Fibroblast of lung (primary cell): ENCODE results near the gene CAAP1. TPM values are rescaled to one million over a fixed set of nuclear protein-coding genes. Genes with fewer than 3 reads are reported as not detected.
A peak's percentile ranks its signal among the peaks of the same experiment; 100 is the strongest.

Experiments used
- DNase-seq, 2 donors: peaks; one replicate each; pipeline versions ENCODE4 v3.0.0 to v3.0.0-alpha.2; 2010; ENCODE audit warnings: low read depth in 2 of 2
- H2AFZ ChIP-seq: 2 replicates; pipeline ENCODE4 v1.5.1; 2012; ENCODE audit warnings: low read length, control low read depth, inconsistent platforms
- H3K27ac ChIP-seq: 2 replicates; pipeline ENCODE4 v1.5.1; 2011; ENCODE audit warnings: low read length, control low read depth; ENCODE audit not compliant: insufficient read depth
- H3K27me3 ChIP-seq: 2 replicates; pipeline ENCODE4 v1.5.1; 2011; ENCODE audit warnings: mild to moderate bottlenecking, low read length; ENCODE audit not compliant: control insufficient read depth, insufficient read depth
- H3K36me3 ChIP-seq: 2 replicates; pipeline ENCODE4 v1.5.1; 2011; ENCODE audit warnings: low read length; ENCODE audit not compliant: control insufficient read depth, insufficient read depth
- H3K4me1 ChIP-seq: 2 replicates; pipeline ENCODE4 v1.5.1; 2011; ENCODE audit warnings: low read length; ENCODE audit not compliant: control insufficient read depth, insufficient read depth; ENCODE audit errors: extremely low read depth
- H3K4me2 ChIP-seq: 2 replicates; pipeline ENCODE4 v1.5.1; 2011; ENCODE audit warnings: low read length, control low read depth; ENCODE audit not compliant: insufficient read depth; ENCODE audit errors: extremely low read depth
- H3K4me3 ChIP-seq, 4 experiments: fragments of 200-600 bp in 1 of 4; sonication (generic) in 1 of 4; replicated peaks in 1 of 4; 2 replicates each; pipeline ENCODE4 v1.5.1; 2011 to 2016; ENCODE audit warnings: low read length in 4 of 4, low read depth in 3 of 4, mild to moderate bottlenecking in 3 of 4, control low read depth in 2 of 4, inconsistent platforms in 1 of 4, mixed read lengths in 1 of 4; ENCODE audit not compliant: insufficient read depth in 1 of 4; ENCODE audit errors: control extremely low read depth in 1 of 4
- H3K79me2 ChIP-seq: 2 replicates; pipeline ENCODE4 v1.5.1; 2012; ENCODE audit warnings: mild to moderate bottlenecking, low read length, inconsistent platforms; ENCODE audit not compliant: control insufficient read depth, insufficient read depth
- H3K9ac ChIP-seq: 2 replicates; pipeline ENCODE4 v1.5.1; 2011; ENCODE audit warnings: mild to moderate bottlenecking, low read length, control low read depth; ENCODE audit not compliant: insufficient read depth
- H3K9me3 ChIP-seq: 2 replicates; pipeline ENCODE4 v1.5.1; 2012; ENCODE audit warnings: low read depth, low read length; ENCODE audit not compliant: control insufficient read depth, insufficient read depth
- H4K20me1 ChIP-seq: 2 replicates; pipeline ENCODE4 v1.5.1; 2011; ENCODE audit warnings: low read length; ENCODE audit not compliant: control insufficient read depth, insufficient read depth; ENCODE audit errors: extremely low read depth
- EZH2 ChIP-seq: IDR thresholded peaks from 2 replicates; pipeline ENCODE4 v1.5.1; 2012; ENCODE audit warnings: low read length, control low read depth, mild to moderate bottlenecking; ENCODE audit errors: missing control alignments
- polyA plus RNA-seq, 2 donors: library from polyadenylated mRNA; depleted of rRNA in 1 of 2; stranded (reverse) in 1 of 2; unstranded in 1 of 2; fragments of >200 nt; gene quantifications; 2 replicates each; pipeline ENCODE4 v1.2.1, GENCODE V29; 2011 to 2012; ENCODE audit warnings: missing spikeins in 1 of 2
- total RNA-seq: library from RNA; depleted of rRNA; stranded (reverse); fragments of >200 nt; gene quantifications from 2 replicates; pipeline ENCODE4 v1.2.1, GENCODE V29; 2014
- TF ChIP-seq, protein P1 (sequence below), 2 donors: IDR thresholded peaks in 1 of 2; conservative IDR thresholded peaks in 1 of 2; 1 replicate in 1 of 2; 2 replicates in 1 of 2; pipeline ENCODE4 v1.5.1; 2011 to 2012; ENCODE audit warnings: low read length in 2 of 2, control low read depth in 1 of 2, inconsistent platforms in 1 of 2, low read depth in 1 of 2, mild to moderate bottlenecking in 1 of 2

CAAP1 gene
- total and polyA plus RNA-seq, 2 donors (not counting 1 experiment from before 2014, with no cell fraction given): 13.9 to 15.9 TPM

DNA sequence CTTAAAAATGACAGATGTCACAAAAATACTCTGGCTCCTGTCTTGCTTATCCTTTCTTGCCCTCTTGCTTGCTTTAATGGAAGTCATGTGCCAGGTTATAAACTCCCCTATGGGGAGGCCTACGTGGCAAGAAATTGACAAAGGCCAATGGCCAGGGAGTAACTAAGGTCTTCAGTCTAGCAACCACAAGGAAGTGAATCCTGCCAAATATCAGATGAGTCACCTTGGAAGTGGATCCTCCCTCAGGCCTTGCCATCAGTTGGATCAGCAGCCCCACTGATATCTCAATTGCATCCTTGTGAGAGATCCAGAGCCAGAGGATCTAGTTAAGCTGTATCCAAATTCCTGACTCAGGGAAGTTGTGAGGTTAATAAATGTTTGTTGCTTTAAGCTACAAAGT is 82.8 kb downstream of the CAAP1 start:
- Histone ChIP-seq H3K9me3 (no peaks in the 10 kb centered on the region), H2AFZ (no peak overlapping the region), H3K27me3 (no peaks in the 10 kb centered on the region), H3K36me3 (no peaks in the 10 kb centered on the region), H3K4me2 (no peak overlapping the region), H4K20me1 (no peaks in the 10 kb centered on the region), H3K79me2 (no peaks in the 10 kb centered on the region), H3K9ac (no peak overlapping the region), H3K4me3 (no peak overlapping the region), H3K4me1 (no peaks in the 10 kb centered on the region), H3K27ac (no peak overlapping the region)
- no peak for TF ChIP-seq EZH2
- TF ChIP-seq, protein P1, sequence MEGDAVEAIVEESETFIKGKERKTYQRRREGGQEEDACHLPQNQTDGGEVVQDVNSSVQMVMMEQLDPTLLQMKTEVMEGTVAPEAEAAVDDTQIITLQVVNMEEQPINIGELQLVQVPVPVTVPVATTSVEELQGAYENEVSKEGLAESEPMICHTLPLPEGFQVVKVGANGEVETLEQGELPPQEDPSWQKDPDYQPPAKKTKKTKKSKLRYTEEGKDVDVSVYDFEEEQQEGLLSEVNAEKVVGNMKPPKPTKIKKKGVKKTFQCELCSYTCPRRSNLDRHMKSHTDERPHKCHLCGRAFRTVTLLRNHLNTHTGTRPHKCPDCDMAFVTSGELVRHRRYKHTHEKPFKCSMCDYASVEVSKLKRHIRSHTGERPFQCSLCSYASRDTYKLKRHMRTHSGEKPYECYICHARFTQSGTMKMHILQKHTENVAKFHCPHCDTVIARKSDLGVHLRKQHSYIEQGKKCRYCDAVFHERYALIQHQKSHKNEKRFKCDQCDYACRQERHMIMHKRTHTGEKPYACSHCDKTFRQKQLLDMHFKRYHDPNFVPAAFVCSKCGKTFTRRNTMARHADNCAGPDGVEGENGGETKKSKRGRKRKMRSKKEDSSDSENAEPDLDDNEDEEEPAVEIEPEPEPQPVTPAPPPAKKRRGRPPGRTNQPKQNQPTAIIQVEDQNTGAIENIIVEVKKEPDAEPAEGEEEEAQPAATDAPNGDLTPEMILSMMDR (conservative IDR thresholded peaks at IDR 0.05 in 1 of 2, IDR thresholded peaks at IDR 0.05 in 1 of 2; ENCODE audit: low read depth in 1 of 2, low read length in 2 of 2): no peak
- peak; percentile 70 to 85 for DNase-seq

DNA sequence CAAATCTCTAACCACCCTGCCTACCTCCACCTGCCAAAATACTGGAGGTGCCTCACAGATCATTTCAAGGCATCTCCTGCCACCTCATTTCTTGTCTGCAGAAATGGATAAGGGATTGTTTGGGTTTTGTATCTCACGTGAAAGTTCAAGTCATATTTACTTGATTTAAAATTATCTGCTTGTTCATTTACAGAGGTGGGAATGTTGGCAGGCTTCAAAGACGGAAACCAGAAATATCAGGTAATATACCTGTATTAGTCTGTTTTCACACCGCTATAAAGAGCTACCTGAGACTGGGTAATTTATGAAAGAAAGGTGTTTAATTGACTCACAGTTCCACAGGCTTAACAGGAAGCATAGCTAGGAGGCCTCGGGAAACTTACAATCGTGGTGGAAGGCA is 85.4 kb downstream of the CAAP1 start:
- no peak for DNase-seq
- H3K79me2 ChIP-seq: no peaks in the 10 kb centered on the region
- no peak overlapping the region for H2AFZ ChIP-seq
- H3K4me3 ChIP-seq: no peak overlapping the region
- no peaks in the 10 kb centered on the region for H3K36me3 ChIP-seq
- no peak overlapping the region for H3K4me2 ChIP-seq
- H3K27ac ChIP-seq: no peak overlapping the region
- H3K27me3 ChIP-seq: no peaks in the 10 kb centered on the region
- TF ChIP-seq, protein P1 (conservative IDR thresholded peaks at IDR 0.05 in 1 of 2, IDR thresholded peaks at IDR 0.05 in 1 of 2; ENCODE audit: low read depth in 1 of 2, low read length in 2 of 2): no peak
- no peak for TF ChIP-seq EZH2
- no peaks in the 10 kb centered on the region for H4K20me1 ChIP-seq
- H3K4me1 ChIP-seq: no peaks in the 10 kb centered on the region
- no peaks in the 10 kb centered on the region for H3K9me3 ChIP-seq
- H3K9ac ChIP-seq: no peak overlapping the region

DNA sequence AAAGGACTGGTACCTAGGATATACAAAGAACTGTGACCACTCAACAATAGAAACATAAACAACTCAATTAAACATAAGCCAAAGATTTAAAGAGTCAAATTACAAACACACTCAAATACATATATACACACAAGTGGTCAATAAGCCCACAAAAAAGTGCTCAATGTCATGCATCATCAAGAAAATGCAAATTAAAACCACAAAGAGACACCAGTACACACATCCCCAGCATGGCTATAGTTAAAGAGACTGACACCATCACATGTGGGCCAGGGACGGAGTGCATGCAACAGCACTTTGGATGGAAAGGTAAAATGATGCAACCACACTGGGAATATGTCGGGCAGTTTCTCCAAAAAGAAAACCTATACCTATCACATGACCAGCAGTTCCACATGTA is 89.7 kb downstream of the CAAP1 start:
- no peaks in the 10 kb centered on the region for H3K9me3 ChIP-seq

More for the DNA sequence above, 89.7 kb downstream of the CAAP1 start:
- no peak overlapping the region for H3K27ac ChIP-seq
- H3K36me3 ChIP-seq: no peaks in the 10 kb centered on the region
- no peaks in the 10 kb centered on the region for H3K79me2 ChIP-seq
- no peak overlapping the region for H3K4me3 ChIP-seq
- no peaks in the 10 kb centered on the region for H4K20me1 ChIP-seq
- H3K9ac ChIP-seq: no peak overlapping the region
- no peaks in the 10 kb centered on the region for H3K4me1 ChIP-seq
- TF ChIP-seq, protein P1 (conservative IDR thresholded peaks at IDR 0.05 in 1 of 2, IDR thresholded peaks at IDR 0.05 in 1 of 2; ENCODE audit: low read depth in 1 of 2, low read length in 2 of 2): no peak
- no peak for TF ChIP-seq EZH2
- no peak overlapping the region for H3K4me2 ChIP-seq
- DNase-seq: no peak
- H2AFZ ChIP-seq: no peak overlapping the region
- H3K27me3 ChIP-seq: no peaks in the 10 kb centered on the region
